ENCODE results near the gene TTC22.
A peak's percentile ranks its signal among the peaks of the same experiment; 100 is the strongest.

TTC22 gene

DNA sequence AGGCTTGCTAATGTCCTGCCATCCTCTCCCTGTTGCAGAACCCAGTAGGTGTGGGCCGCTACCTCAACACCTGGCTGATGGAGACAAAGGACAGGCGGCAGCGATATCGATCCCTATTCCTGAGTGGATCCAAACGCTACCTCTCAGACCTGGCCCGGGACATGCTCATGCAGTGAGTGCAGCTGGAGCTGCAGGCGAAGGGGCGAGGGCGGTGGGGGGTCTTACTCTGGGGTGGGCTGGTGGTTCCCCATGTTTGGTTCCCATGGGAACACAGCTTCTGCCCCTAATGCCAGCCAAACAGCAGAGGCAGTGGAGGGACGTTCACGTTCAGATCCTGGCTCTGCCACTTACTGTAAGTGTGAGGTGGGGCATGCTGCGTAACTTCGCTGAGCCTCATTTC is 15.8 kb upstream of the TTC22 start:
- TF ChIP-seq CTCF (IDR thresholded peaks at IDR 0.05; ENCODE audit: insufficient read depth, low read depth, low read length, missing control alignments) = no peak
- no peak overlapping the region for H3K4me3 ChIP-seq (ENCODE audit: low read length)
- DNase-seq (ENCODE audit: low read depth) = no peak

DNA sequence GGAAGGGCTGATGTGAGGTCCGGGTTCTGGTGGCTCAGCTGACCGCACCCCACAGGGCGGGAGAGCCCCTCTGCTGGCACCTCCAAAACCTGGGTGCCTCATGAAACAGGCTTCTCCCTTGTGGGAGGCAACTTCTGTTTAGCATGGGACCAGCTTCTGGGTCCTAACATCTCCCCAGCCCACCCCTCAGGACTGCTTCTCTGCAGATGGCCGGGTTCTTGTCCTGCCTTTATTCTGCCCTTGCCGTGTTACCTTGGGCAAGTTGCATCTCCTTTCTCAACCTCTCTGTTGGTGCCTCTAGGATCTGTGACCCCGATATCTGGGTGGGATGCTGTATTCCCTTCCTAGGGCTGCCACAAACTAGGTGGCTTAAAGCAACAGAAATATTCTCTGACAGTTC is 15.0 kb upstream of the TTC22 start:
- DNase-seq (ENCODE audit: low read depth) = no peak
- TF ChIP-seq CTCF (IDR thresholded peaks at IDR 0.05; ENCODE audit: insufficient read depth, low read depth, low read length, missing control alignments) = no peak
- H3K4me3 ChIP-seq (ENCODE audit: low read length) = no peak overlapping the region

GRCh38 chr1:54815086-54815876 is 14.2 kb upstream of the TTC22 start:
- DNase-seq (ENCODE audit: low read depth) = peak; percentile 55
- TF ChIP-seq CTCF (IDR thresholded peaks at IDR 0.05; ENCODE audit: insufficient read depth, low read depth, low read length, missing control alignments) = no peak
- no peak overlapping the region for H3K4me3 ChIP-seq (ENCODE audit: low read length)

DNA sequence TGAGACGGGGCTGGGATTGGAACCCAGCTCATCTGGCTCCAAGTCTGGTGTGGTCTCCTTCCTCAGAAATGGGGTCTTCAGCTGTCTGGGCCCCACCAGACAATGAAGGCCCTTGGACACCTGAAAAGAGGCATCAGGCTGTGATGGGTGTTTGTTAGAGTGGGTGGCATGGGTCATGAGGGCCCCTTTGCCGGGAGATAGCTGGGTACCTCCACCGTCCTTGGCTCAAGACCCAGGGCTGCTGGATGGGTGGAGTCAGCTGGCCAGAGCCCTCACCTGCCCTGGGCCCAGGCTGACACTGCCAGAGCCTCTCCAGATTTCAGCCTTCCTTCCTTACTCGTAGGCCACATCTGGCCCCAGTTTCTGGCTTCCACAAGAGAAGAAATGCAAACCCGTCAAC is 13.4 kb upstream of the TTC22 start:
- no peak for DNase-seq (ENCODE audit: low read depth)
- no peak overlapping the region for H3K4me3 ChIP-seq (ENCODE audit: low read length)
- TF ChIP-seq CTCF (IDR thresholded peaks at IDR 0.05; ENCODE audit: insufficient read depth, low read depth, low read length, missing control alignments) = no peak

DNA sequence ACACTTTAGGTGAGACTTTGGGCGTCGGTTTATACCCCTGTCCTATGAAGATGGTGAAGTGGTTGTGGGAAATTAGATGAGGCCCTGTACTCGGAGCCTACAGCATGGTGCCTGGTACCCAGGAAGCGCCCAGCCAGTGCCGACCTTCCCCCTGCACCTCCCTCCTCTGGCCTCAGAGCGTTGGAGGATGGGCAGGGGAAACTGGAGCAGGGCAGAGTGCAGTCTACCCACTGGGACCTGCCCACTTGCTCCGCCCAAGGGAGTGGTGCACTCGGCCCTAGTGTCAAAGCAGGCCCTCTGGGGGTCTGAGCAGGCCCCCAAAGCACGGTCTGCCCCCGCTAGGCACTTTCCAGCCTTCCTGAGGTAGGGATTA is 13.0 kb upstream of the TTC22 start:
- no peak for TF ChIP-seq CTCF (IDR thresholded peaks at IDR 0.05; ENCODE audit: insufficient read depth, low read depth, low read length, missing control alignments)
- no peak overlapping the region for H3K4me3 ChIP-seq (ENCODE audit: low read length)
- no peak for DNase-seq (ENCODE audit: low read depth)

GRCh38 chr1:54813485-54814125 is 12.5 kb upstream of the TTC22 start:
- no peak overlapping the region for H3K4me3 ChIP-seq (ENCODE audit: low read length)
- DNase-seq (ENCODE audit: low read depth) = no peak
- TF ChIP-seq CTCF (IDR thresholded peaks at IDR 0.05; ENCODE audit: insufficient read depth, low read depth, low read length, missing control alignments) = no peak
